ENCODE measurements around the gene DNAJC28.

- TF ChIP-seq CTCF (IDR thresholded peaks at IDR 0.05) (no peak), EP300 (IDR thresholded peaks at IDR 0.05) (no peak)
Measured at GRCh38 chr21:33491373-33492102, at the start of gene DNAJC28.
